ENCODE results near the gene ATG4B.

- TF ChIP-seq POLR2A (IDR thresholded peaks at IDR 0.05; ENCODE audit: low read length), result no peak
- no peak for TF ChIP-seq GATA1 (IDR thresholded peaks at IDR 0.05; ENCODE audit: low read depth, low read length)
These were observed 21.0 kb upstream of the ATG4B start for GRCh38 chr2:241616168-241617125.
